PC-3 (cell line): ENCODE measurements around the gene SECISBP2L.

Experiments used
- CTCF ChIP-seq: fragments of 300-600 bp; sonication (generic); conservative IDR thresholded peaks from 2 replicates; pipeline ENCODE4 v1.5.1; 2017; ENCODE audit warnings: antibody characterized with exemption, low read depth, mild to moderate bottlenecking, low read length
- EZH2 ChIP-seq: fragments of 300-600 bp; sonication (generic); IDR thresholded peaks from one replicate; pipeline ENCODE4 v1.6.1; 2017; ENCODE audit warnings: antibody characterized with exemption, mild to moderate bottlenecking, low read length; ENCODE audit not compliant: unreplicated experiment
- EZH2phosphoT487 ChIP-seq: fragments of 300-600 bp; sonication (generic); IDR thresholded peaks from 2 replicates; pipeline ENCODE4 v1.6.1; 2018; ENCODE audit warnings: mild to moderate bottlenecking, antibody characterized with exemption, low read length, borderline replicate concordance

DNA sequence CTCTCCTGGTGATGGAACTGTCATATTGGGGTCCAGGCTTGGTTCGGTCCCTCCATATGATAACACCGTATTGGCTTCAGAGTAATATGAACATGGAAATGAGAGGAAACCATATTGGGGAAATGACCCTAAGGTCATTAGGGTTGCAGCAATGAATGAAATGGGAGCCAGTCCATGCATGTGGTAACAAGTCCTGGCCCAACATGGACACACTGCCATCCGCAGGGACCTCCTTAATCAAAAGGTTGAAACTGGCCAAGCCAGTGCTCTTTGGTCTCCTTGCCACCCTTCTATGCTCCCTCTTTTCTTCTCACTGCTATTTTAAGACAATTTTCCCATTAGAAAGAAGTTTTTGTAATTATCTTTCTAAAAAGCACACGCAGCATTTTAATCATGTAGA lies 90.9 kb downstream of the SECISBP2L start:
- no peak for TF ChIP-seq CTCF
- TF ChIP-seq EZH2phosphoT487, result no peak
- no peak for TF ChIP-seq EZH2
